Activated naive CD4-positive, alpha-beta T cell treated with anti-CD3 and anti-CD28 coated beads for 36 hours (primary cell): ENCODE results near the gene CACNA1C. TPM values are rescaled to one million over a fixed set of nuclear protein-coding genes. Genes with fewer than 3 reads are reported as not detected.

ENCODE experiments used
- CTCF ChIA-PET: fragments of 350-600 bp; sonication (Branson Sonifier 250); formaldehyde crosslinking; loops from one replicate; lab custom pipeline; 2021; ENCODE audit warnings: antibody characterized with exemption; lab: Charles Lee
- DNase-seq: peaks from one replicate; pipeline ENCODE4 v3.0.0-alpha.2; 2020
- H3K27ac Mint-ChIP-seq: one replicate; pipeline ENCODE4 v1.8.0; 2021; ENCODE audit warnings: mild to moderate bottlenecking, mixed read lengths
- H3K27me3 Mint-ChIP-seq: one replicate; pipeline ENCODE4 v1.8.0; 2021; ENCODE audit warnings: low read depth, mixed read lengths
- H3K36me3 Mint-ChIP-seq: one replicate; pipeline ENCODE4 v1.8.0; 2021; ENCODE audit warnings: low read depth, mixed read lengths
- H3K4me1 Mint-ChIP-seq: one replicate; pipeline ENCODE4 v1.8.0; 2021; ENCODE audit warnings: low read depth, mixed read lengths
- H3K4me3 Mint-ChIP-seq: one replicate; pipeline ENCODE4 v1.8.0; 2021; ENCODE audit warnings: mild to moderate bottlenecking, moderate library complexity, mixed read lengths
- H3K9me3 Mint-ChIP-seq: one replicate; pipeline ENCODE4 v1.8.0; 2021; ENCODE audit warnings: mixed read lengths
- intact Hi-C: fragments of 100-400 bp; cut with micrococcal nuclease; formaldehyde crosslinking; loops from one replicate; pipeline ENCODE4 v1.15.1; 2023
- total RNA-seq, 2 experiments: library from RNA; stranded (reverse); gene quantifications; one replicate each; pipeline ENCODE4 v1.2.3, GENCODE V29; 2021

The CACNA1C gene
- total RNA-seq, 2 experiments from 2014 or later, result 0.02 to 0.12 TPM

- no peak overlapping the region for H3K4me3 Mint-ChIP-seq
- no peaks in the 10 kb centered on the region for H3K36me3 Mint-ChIP-seq
- CTCF ChIA-PET, result no interaction called here
- no peaks in the 10 kb centered on the region for H3K9me3 Mint-ChIP-seq
- no peaks in the 10 kb centered on the region for H3K27me3 Mint-ChIP-seq
- H3K27ac Mint-ChIP-seq, result no peak overlapping the region
- H3K4me1 Mint-ChIP-seq, result no peaks in the 10 kb centered on the region
- intact Hi-C loops, result no loop called here
- no peak for DNase-seq
Measured at GRCh38 chr12:2551412-2551900, 498.7 kb downstream of the CACNA1C start.

- Mint-ChIP-seq H3K27me3 (no peaks in the 10 kb centered on the region), H3K4me3 (no peak overlapping the region), H3K27ac (no peak overlapping the region), H3K36me3 (no peaks in the 10 kb centered on the region), H3K4me1 (no peaks in the 10 kb centered on the region), H3K9me3 (no peaks in the 10 kb centered on the region)
- intact Hi-C loops, result no loop called here
- no peak for DNase-seq
- CTCF ChIA-PET, result interaction anchor here (0.7 kb wide), 1 partner anchor 94 kb away, joined by 4 read pairs; no protein-coding TSS in a partner anchor
Measured at GRCh38 chr12:2552000-2552756, 499.4 kb downstream of the CACNA1C start.

GRCh38 chr12:2553388-2554126 lies 500.8 kb downstream of the CACNA1C start:
- DNase-seq, result no peak
- H3K4me1 Mint-ChIP-seq, result no peaks in the 10 kb centered on the region
- intact Hi-C loops, result no loop called here
- H3K27me3 Mint-ChIP-seq, result no peaks in the 10 kb centered on the region
- H3K27ac Mint-ChIP-seq, result no peak overlapping the region
- no peak overlapping the region for H3K4me3 Mint-ChIP-seq
- CTCF ChIA-PET, result no interaction called here
- no peaks in the 10 kb centered on the region for H3K36me3 Mint-ChIP-seq
- no peaks in the 10 kb centered on the region for H3K9me3 Mint-ChIP-seq

GRCh38 chr12:2555487-2556082 lies 502.8 kb downstream of the CACNA1C start:
- no peak overlapping the region for H3K27ac Mint-ChIP-seq
- H3K4me1 Mint-ChIP-seq, result no peaks in the 10 kb centered on the region
- CTCF ChIA-PET, result no interaction called here
- no peaks in the 10 kb centered on the region for H3K36me3 Mint-ChIP-seq
- H3K4me3 Mint-ChIP-seq, result no peak overlapping the region
- H3K9me3 Mint-ChIP-seq, result no peaks in the 10 kb centered on the region
- DNase-seq, result no peak
- intact Hi-C loops, result no loop called here
- H3K27me3 Mint-ChIP-seq, result no peaks in the 10 kb centered on the region

- Mint-ChIP-seq H3K27ac (no peak overlapping the region), H3K27me3 (no peaks in the 10 kb centered on the region), H3K4me1 (no peaks in the 10 kb centered on the region), H3K9me3 (no peaks in the 10 kb centered on the region), H3K4me3 (no peak overlapping the region), H3K36me3 (no peaks in the 10 kb centered on the region)
- CTCF ChIA-PET, result interaction anchor here (1.0 kb wide), 1 partner anchor 26 kb away, joined by 4 read pairs; no protein-coding TSS in a partner anchor
- intact Hi-C loops, result no loop called here
- DNase-seq, result no peak
Measured at GRCh38 chr12:2557597-2557996, 504.8 kb downstream of the CACNA1C start.

- intact Hi-C loops, result no loop called here
- Mint-ChIP-seq H3K27me3 (no peaks in the 10 kb centered on the region), H3K27ac (no peak overlapping the region), H3K4me3 (no peak overlapping the region), H3K4me1 (no peaks in the 10 kb centered on the region), H3K36me3 (no peaks in the 10 kb centered on the region), H3K9me3 (no peaks in the 10 kb centered on the region)
- CTCF ChIA-PET, result no interaction called here
- no peak for DNase-seq
Measured at GRCh38 chr12:2559931-2560330, 507.1 kb downstream of the CACNA1C start.

GRCh38 chr12:2560356-2560755 lies 507.6 kb downstream of the CACNA1C start:
- no peaks in the 10 kb centered on the region for H3K36me3 Mint-ChIP-seq
- no peaks in the 10 kb centered on the region for H3K27me3 Mint-ChIP-seq
- no peak for DNase-seq
- no peaks in the 10 kb centered on the region for H3K9me3 Mint-ChIP-seq
- intact Hi-C loops, result no loop called here
- H3K4me1 Mint-ChIP-seq, result no peaks in the 10 kb centered on the region
- H3K4me3 Mint-ChIP-seq, result no peak overlapping the region
- no peak overlapping the region for H3K27ac Mint-ChIP-seq
- CTCF ChIA-PET, result no interaction called here

- Mint-ChIP-seq H3K27me3 (no peaks in the 10 kb centered on the region), H3K9me3 (no peaks in the 10 kb centered on the region), H3K27ac (no peak overlapping the region), H3K4me3 (no peak overlapping the region), H3K4me1 (no peaks in the 10 kb centered on the region), H3K36me3 (no peaks in the 10 kb centered on the region)
- CTCF ChIA-PET, result interaction anchor here (0.9 kb wide), 1 partner anchor 21 kb away, joined by 3 read pairs; no protein-coding TSS in a partner anchor
- no peak for DNase-seq
- intact Hi-C loops, result no loop called here
Measured at GRCh38 chr12:2561367-2561766, 508.6 kb downstream of the CACNA1C start.

GRCh38 chr12:2562400-2562799 lies 509.6 kb downstream of the CACNA1C start:
- no peak overlapping the region for H3K4me3 Mint-ChIP-seq
- intact Hi-C loops, result no loop called here
- no peaks in the 10 kb centered on the region for H3K36me3 Mint-ChIP-seq
- H3K27me3 Mint-ChIP-seq, result no peaks in the 10 kb centered on the region
- no peak overlapping the region for H3K27ac Mint-ChIP-seq
- no peaks in the 10 kb centered on the region for H3K9me3 Mint-ChIP-seq
- CTCF ChIA-PET, result no interaction called here
- no peak for DNase-seq
- H3K4me1 Mint-ChIP-seq, result no peaks in the 10 kb centered on the region

GRCh38 chr12:2563709-2564108 lies 510.9 kb downstream of the CACNA1C start:
- H3K36me3 Mint-ChIP-seq, result no peaks in the 10 kb centered on the region
- no peak overlapping the region for H3K4me3 Mint-ChIP-seq
- no peak overlapping the region for H3K27ac Mint-ChIP-seq
- no peaks in the 10 kb centered on the region for H3K4me1 Mint-ChIP-seq
- CTCF ChIA-PET, result no interaction called here
- H3K27me3 Mint-ChIP-seq, result no peaks in the 10 kb centered on the region
- DNase-seq, result no peak
- H3K9me3 Mint-ChIP-seq, result no peaks in the 10 kb centered on the region
- intact Hi-C loops, result no loop called here

GRCh38 chr12:2566161-2566560 lies 513.4 kb downstream of the CACNA1C start:
- no peak overlapping the region for H3K27ac Mint-ChIP-seq
- no peak overlapping the region for H3K4me3 Mint-ChIP-seq
- H3K36me3 Mint-ChIP-seq, result no peaks in the 10 kb centered on the region
- no peaks in the 10 kb centered on the region for H3K27me3 Mint-ChIP-seq
- no peaks in the 10 kb centered on the region for H3K9me3 Mint-ChIP-seq
- CTCF ChIA-PET, result interaction anchor here (0.5 kb wide), 1 partner anchor 15 kb away, joined by 3 read pairs; no protein-coding TSS in a partner anchor
- DNase-seq, result no peak
- intact Hi-C loops, result no loop called here
- H3K4me1 Mint-ChIP-seq, result no peaks in the 10 kb centered on the region

- no peak overlapping the region for H3K27ac Mint-ChIP-seq
- H3K9me3 Mint-ChIP-seq, result no peaks in the 10 kb centered on the region
- CTCF ChIA-PET, result no interaction called here
- no peaks in the 10 kb centered on the region for H3K36me3 Mint-ChIP-seq
- no peak for DNase-seq
- no peaks in the 10 kb centered on the region for H3K4me1 Mint-ChIP-seq
- H3K4me3 Mint-ChIP-seq, result no peak overlapping the region
- no peaks in the 10 kb centered on the region for H3K27me3 Mint-ChIP-seq
- intact Hi-C loops, result no loop called here
Measured at GRCh38 chr12:2567711-2568110, 514.9 kb downstream of the CACNA1C start.
